DND-41 (cell line): ENCODE measurements around the gene DAB2.

Experiments
- ATAC-seq: fragments of 200-7000 bp; cut with Tn5 transposase; 3 replicates; pipeline ENCODE4 v1.9.1; 2021; ENCODE audit warnings: low read depth; ENCODE audit not compliant: insufficient read depth
- DNase-seq: peaks from one replicate; pipeline ENCODE4 v3.0.0-alpha.2; 2020
- H2AFZ ChIP-seq: 2 replicates; pipeline ENCODE4 v1.6.0; 2012; ENCODE audit warnings: low read depth, low read length
- H3K27ac ChIP-seq: 2 replicates; pipeline ENCODE4 v1.5.1; 2012; ENCODE audit warnings: low read length, inconsistent platforms
- H3K27me3 ChIP-seq: fragments of 200-600 bp; sonication (generic); 2 replicates; pipeline ENCODE4 v1.6.0; 2012; ENCODE audit warnings: low read length, mild to moderate bottlenecking, inconsistent platforms; ENCODE audit not compliant: insufficient read depth, poor library complexity
- H3K36me3 ChIP-seq: 2 replicates; pipeline ENCODE4 v1.5.1; 2012; ENCODE audit warnings: low read length, inconsistent platforms; ENCODE audit not compliant: insufficient read depth
- H3K4me1 ChIP-seq: 2 replicates; pipeline ENCODE4 v1.5.1; 2012; ENCODE audit warnings: mild to moderate bottlenecking, low read length; ENCODE audit not compliant: insufficient read depth
- H3K4me2 ChIP-seq: 2 replicates; pipeline ENCODE4 v1.6.0; 2012; ENCODE audit warnings: mild to moderate bottlenecking, moderate library complexity, low read length, inconsistent platforms; ENCODE audit not compliant: insufficient read depth
- H3K4me3 ChIP-seq, 2 experiments: fragments of 200-600 bp in 1 of 2; shearing (Covaris generic) in 1 of 2; 2 replicates each; pipeline ENCODE4 v1.5.1; 2012 to 2016; ENCODE audit warnings: inconsistent platforms in 2 of 2, low read length in 2 of 2, mild to moderate bottlenecking in 2 of 2, low read depth in 1 of 2, moderate library complexity in 1 of 2
- H3K79me2 ChIP-seq: 2 replicates; pipeline ENCODE4 v1.6.0; 2012; ENCODE audit warnings: low read length, inconsistent platforms; ENCODE audit not compliant: insufficient read depth
- H3K9ac ChIP-seq: 2 replicates; pipeline ENCODE4 v1.6.0; 2012; ENCODE audit warnings: low read depth, mild to moderate bottlenecking, inconsistent platforms, low read length, moderate library complexity
- H3K9me3 ChIP-seq: 2 replicates; pipeline ENCODE4 v1.5.1; 2012; ENCODE audit warnings: low read length, moderate library complexity, mild to moderate bottlenecking, inconsistent platforms; ENCODE audit not compliant: insufficient read depth, severe bottlenecking
- H4K20me1 ChIP-seq: 2 replicates; pipeline ENCODE4 v1.6.0; 2012; ENCODE audit warnings: low read length; ENCODE audit not compliant: insufficient read depth
- CTCF ChIP-seq: IDR thresholded peaks from 2 replicates; pipeline ENCODE4 v1.5.1; 2012; ENCODE audit warnings: borderline replicate concordance, low read length, moderate library complexity, mild to moderate bottlenecking; ENCODE audit not compliant: poor library complexity, severe bottlenecking; ENCODE audit errors: extremely low read depth
- EZH2 ChIP-seq: IDR thresholded peaks from 3 replicates; pipeline ENCODE4 v1.6.1; 2012; ENCODE audit warnings: borderline replicate concordance, low read depth, mild to moderate bottlenecking, moderate library complexity, low read length, inconsistent platforms; ENCODE audit not compliant: severe bottlenecking

Gene DAB2

GRCh38 chr5:39441838-39442237 lies 17.1 kb upstream of the DAB2 start:
- no peak overlapping the region for H3K9ac ChIP-seq
- no peaks in the 10 kb centered on the region for H3K79me2 ChIP-seq
- DNase-seq (no peak), ATAC-seq (no peak)
- H3K4me2 ChIP-seq = no peak overlapping the region
- no peak overlapping the region for H3K27ac ChIP-seq
- H4K20me1 ChIP-seq = no peaks in the 10 kb centered on the region
- H3K4me1 ChIP-seq = no peaks in the 10 kb centered on the region
- H3K9me3 ChIP-seq = no peaks in the 10 kb centered on the region
- H2AFZ ChIP-seq = no peak overlapping the region
- no peak for TF ChIP-seq EZH2
- no peak for TF ChIP-seq CTCF
- no peaks in the 10 kb centered on the region for H3K36me3 ChIP-seq
- no peaks in the 10 kb centered on the region for H3K27me3 ChIP-seq
- H3K4me3 ChIP-seq = no peak overlapping the region

- TF ChIP-seq CTCF = no peak
- TF ChIP-seq EZH2 = no peak
- Histone ChIP-seq H3K9me3 (no peaks in the 10 kb centered on the region), H4K20me1 (no peaks in the 10 kb centered on the region), H3K27me3 (no peaks in the 10 kb centered on the region), H3K4me1 (no peaks in the 10 kb centered on the region), H3K9ac (no peak overlapping the region), H3K36me3 (no peaks in the 10 kb centered on the region), H3K4me3 (no peak overlapping the region), H3K79me2 (no peaks in the 10 kb centered on the region), H3K4me2 (no peak overlapping the region), H2AFZ (no peak overlapping the region), H3K27ac (no peak overlapping the region)
- DNase-seq (no peak), ATAC-seq (no peak)
These were observed 16.3 kb upstream of the DAB2 start for GRCh38 chr5:39440958-39441624.

GRCh38 chr5:39440192-39440957 lies 15.6 kb upstream of the DAB2 start:
- H3K9ac ChIP-seq = no peak overlapping the region
- H3K27me3 ChIP-seq = no peaks in the 10 kb centered on the region
- no peaks in the 10 kb centered on the region for H3K79me2 ChIP-seq
- H3K4me2 ChIP-seq = no peak overlapping the region
- no peaks in the 10 kb centered on the region for H4K20me1 ChIP-seq
- no peaks in the 10 kb centered on the region for H3K36me3 ChIP-seq
- DNase-seq (no peak), ATAC-seq (no peak)
- no peaks in the 10 kb centered on the region for H3K9me3 ChIP-seq
- no peaks in the 10 kb centered on the region for H3K4me1 ChIP-seq
- no peak overlapping the region for H3K27ac ChIP-seq
- H3K4me3 ChIP-seq = no peak overlapping the region
- no peak for TF ChIP-seq EZH2
- TF ChIP-seq CTCF = no peak
- no peak overlapping the region for H2AFZ ChIP-seq
